ENCODE measurements around the gene CHST3.

DNA sequence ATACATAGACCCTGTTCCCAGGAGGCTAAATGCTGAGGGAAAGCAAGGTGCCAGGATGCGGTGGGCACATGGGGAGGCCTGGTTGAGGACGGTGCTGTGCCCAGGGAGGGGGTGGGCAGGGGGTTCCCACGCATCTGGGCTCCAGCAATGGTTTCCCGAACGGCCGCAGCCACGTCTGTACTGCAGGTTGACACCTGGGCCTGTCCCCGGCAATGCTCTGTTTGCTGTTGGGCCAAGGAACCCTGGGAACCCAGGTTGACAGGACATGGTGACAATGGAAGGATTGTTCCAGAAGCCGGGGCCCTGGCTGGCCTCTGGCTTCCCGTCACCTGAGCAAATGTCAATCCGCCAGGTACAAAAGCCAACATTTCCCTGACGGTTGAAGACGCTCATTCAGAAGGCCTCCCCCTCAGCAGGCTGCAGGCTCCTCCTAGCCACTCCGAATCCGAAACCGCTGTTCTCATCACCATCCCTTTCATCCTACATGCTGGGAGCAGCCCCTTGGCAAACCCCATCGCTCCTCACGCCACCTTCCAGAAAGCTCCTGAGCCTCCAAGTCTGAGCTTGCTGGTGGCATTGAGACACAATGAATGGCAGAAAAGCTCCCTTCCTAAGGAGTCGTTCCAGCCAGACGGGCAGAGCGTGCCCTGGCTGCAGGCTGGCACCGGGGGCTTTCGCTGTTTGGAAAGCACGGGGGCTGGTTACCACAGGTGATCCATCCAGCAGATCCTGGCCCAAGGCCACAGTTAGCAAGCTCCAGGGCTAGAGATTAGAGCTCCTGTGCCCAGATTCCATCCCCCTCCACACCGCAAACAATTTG, 92.9 kb downstream of the CHST3 start:
- TF ChIP-seq, protein P1, sequence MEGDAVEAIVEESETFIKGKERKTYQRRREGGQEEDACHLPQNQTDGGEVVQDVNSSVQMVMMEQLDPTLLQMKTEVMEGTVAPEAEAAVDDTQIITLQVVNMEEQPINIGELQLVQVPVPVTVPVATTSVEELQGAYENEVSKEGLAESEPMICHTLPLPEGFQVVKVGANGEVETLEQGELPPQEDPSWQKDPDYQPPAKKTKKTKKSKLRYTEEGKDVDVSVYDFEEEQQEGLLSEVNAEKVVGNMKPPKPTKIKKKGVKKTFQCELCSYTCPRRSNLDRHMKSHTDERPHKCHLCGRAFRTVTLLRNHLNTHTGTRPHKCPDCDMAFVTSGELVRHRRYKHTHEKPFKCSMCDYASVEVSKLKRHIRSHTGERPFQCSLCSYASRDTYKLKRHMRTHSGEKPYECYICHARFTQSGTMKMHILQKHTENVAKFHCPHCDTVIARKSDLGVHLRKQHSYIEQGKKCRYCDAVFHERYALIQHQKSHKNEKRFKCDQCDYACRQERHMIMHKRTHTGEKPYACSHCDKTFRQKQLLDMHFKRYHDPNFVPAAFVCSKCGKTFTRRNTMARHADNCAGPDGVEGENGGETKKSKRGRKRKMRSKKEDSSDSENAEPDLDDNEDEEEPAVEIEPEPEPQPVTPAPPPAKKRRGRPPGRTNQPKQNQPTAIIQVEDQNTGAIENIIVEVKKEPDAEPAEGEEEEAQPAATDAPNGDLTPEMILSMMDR (conservative IDR thresholded peaks at IDR 0.05; ENCODE audit: low read depth, low read length): no peak
- TF ChIP-seq EZH2 (IDR thresholded peaks at IDR 0.05; ENCODE audit: borderline replicate concordance, low read depth, low read length, poor library complexity, severe bottlenecking): no peak

Data from A673 (cell line).